ENCODE data around the gene MAPK14.

DNA sequence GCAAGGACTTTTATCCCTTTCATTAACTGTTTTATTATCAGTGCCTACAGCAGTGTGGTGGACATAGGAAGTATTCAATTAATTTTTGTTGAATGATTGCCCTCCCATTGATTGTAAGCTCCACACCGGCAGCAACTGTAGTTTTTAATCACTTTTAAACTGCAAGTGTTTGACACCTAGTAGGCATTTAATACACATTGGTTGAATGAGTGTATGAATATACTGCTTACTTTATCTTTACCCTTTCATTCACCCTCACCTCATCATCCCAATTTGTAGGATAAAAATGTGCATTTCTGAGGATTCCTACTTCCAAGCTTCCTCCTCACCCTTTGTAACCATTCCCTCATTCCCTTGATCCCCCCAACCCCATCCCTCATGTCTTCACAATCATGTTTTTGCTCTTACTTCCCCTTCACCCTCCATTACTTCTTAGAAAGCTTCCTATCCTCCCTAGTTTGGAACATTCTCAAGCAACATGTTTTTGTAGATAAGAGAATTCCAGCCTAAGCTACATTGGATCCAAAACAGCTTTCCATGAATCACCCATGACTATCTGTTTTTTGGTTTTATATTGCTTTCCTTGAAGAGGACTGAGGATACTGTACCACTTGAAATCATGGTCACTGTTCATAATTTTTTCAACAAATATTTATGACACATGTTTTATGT is 2.2 kb upstream of the MAPK14 start:
- no peak for TF ChIP-seq EZH2 (IDR thresholded peaks at IDR 0.05)
- TF ChIP-seq POLR2AphosphoS5 (IDR thresholded peaks at IDR 0.05; ENCODE audit: borderline replicate concordance, low read depth, low read length): no peak
- no peak for TF ChIP-seq FOXP2 (optimal IDR thresholded peaks at IDR 0.05; ENCODE audit: control extremely low read depth, extremely low read length, insufficient read depth)

Measured in SK-N-MC (cell line).